HUES6 (cell line): ENCODE data around the gene FLNB.

Experiments
- H3K27ac ChIP-seq: 2 replicates; pipeline ENCODE4 v1.7.0; 2013; ENCODE audit warnings: low read depth, mild to moderate bottlenecking, low read length, inconsistent platforms
- H3K27me3 ChIP-seq: 2 replicates; pipeline ENCODE4 v1.6.1; 2013; ENCODE audit warnings: low read length; ENCODE audit not compliant: control insufficient read depth, insufficient read depth
- H3K36me3 ChIP-seq: 2 replicates; pipeline ENCODE4 v1.6.1; 2013; ENCODE audit warnings: low read length; ENCODE audit not compliant: control insufficient read depth, insufficient read depth
- H3K4me1 ChIP-seq: 2 replicates; pipeline ENCODE4 v1.6.1; 2013; ENCODE audit warnings: low read length; ENCODE audit not compliant: control insufficient read depth, insufficient read depth
- H3K4me3 ChIP-seq: 2 replicates; pipeline ENCODE4 v1.5.1; 2013; ENCODE audit warnings: low read depth, low read length
- H3K9ac ChIP-seq: one replicate; pipeline ENCODE4 v1.6.1; 2013; ENCODE audit warnings: mild to moderate bottlenecking, low read length
- H3K9me3 ChIP-seq: 2 replicates; pipeline ENCODE4 v1.6.1; 2013; ENCODE audit warnings: low read depth, low read length; ENCODE audit not compliant: control insufficient read depth, insufficient read depth

FLNB gene

DNA sequence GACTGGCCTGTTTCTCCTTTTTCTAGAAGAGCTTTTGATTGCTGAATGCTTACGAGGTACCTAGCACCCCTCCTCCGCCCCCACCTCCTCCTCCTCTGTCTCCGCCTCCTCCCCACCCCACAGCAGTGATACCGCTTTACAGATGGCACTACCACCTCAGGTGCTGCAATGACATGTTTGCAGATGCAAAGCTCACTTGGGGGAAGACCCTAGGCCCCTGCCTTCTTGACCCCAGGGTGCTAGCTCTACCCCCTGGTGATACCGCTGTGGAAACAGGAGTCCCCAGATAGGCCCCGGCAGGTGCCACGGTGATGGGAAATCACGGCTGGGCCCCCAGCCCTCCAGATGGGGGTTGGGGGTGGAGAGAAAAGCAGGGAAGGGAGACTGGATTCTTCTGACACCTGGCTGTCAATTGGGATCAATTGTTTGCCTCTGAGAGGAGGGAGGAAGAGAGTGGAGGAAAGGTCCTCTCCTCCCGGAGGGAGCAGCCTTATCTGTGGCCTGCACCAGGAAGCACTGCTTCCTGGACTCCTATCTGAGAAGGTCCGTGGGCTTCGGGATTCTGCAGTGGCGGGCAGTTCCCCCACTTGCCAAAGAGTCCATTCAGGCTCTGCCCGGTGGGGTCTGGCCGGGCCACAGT lies 164.9 kb downstream of the FLNB start:
- 0 out of 2 replicates have a peak overlapping the region, but pooled peaks have one; percentile 5 for H3K27ac ChIP-seq

DNA sequence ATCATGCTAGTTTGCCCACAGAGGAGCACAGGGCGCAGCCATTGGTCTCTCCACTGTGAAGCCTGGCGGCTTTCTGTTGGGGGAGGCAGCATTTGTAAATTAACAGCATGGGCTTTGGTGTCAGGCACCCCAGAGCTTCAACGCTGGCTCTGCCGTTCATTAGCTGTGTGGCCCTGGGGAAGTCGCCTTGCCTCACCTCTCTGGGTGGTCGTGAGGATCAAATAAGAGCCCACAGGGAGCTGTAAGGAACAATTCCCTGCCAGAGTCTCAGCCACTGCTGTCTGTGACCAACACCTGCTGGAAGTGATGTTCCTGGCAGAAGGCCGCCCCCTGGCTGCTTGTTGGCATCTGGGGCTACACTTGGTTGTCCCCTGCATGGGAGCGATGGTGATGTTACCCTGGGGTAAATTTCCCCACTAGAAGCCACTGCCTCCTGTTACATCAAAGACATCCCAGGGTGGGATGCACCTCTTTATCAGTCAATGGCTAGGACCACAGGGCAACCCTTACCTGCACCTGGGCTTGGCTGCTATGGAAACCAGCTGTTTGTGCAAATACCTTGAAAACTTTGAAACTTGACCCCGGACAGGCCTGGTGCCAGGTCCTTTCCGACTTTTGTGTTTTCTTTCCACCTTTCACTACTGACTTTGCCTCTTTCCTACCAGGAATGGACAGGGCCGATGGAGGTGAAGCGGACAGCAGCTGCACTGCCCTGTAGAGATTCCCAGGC lies 165.6 kb downstream of the FLNB start:
- H3K9me3 ChIP-seq: no peaks in the 10 kb centered on the region
- H3K27ac ChIP-seq: 0 out of 2 replicates have a peak overlapping the region, but pooled peaks have one; percentile 5
- H3K4me3 ChIP-seq: no peak overlapping the region
- H3K36me3 ChIP-seq: peaks cover 34% of the 10 kb centered on the region
- peaks cover 7% of the 10 kb centered on the region; the same call in 1 of the 2 replicates for H3K27me3 ChIP-seq
- H3K9ac ChIP-seq: no peak overlapping the region
- H3K4me1 ChIP-seq: peaks cover 32% of the 10 kb centered on the region

More for the DNA sequence above, 164.9 kb downstream of the FLNB start:
- Histone ChIP-seq H3K9me3 (no peaks in the 10 kb centered on the region), H3K9ac (no peak overlapping the region), H3K27me3 (peaks cover 2% of the 10 kb centered on the region; the same call in 1 of the 2 replicates), H3K4me1 (peaks cover 32% of the 10 kb centered on the region), H3K4me3 (no peak overlapping the region), H3K36me3 (peaks cover 41% of the 10 kb centered on the region)

DNA sequence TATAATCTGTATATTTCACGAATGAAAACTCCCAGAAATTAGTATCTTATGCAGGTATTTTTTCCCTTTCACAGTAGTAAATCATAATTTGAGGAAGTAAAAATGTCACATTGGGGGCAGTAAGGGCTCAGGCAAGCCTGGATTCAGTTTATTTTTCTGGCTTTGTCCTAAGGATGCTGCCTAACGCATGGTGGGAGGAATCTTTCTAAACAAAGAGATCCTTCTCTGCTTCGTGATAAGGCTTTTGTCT lies 166.9 kb downstream of the FLNB start:
- Histone ChIP-seq H3K9ac (no peak overlapping the region), H3K4me3 (no peak overlapping the region), H3K27ac (no peak overlapping the region)

DNA sequence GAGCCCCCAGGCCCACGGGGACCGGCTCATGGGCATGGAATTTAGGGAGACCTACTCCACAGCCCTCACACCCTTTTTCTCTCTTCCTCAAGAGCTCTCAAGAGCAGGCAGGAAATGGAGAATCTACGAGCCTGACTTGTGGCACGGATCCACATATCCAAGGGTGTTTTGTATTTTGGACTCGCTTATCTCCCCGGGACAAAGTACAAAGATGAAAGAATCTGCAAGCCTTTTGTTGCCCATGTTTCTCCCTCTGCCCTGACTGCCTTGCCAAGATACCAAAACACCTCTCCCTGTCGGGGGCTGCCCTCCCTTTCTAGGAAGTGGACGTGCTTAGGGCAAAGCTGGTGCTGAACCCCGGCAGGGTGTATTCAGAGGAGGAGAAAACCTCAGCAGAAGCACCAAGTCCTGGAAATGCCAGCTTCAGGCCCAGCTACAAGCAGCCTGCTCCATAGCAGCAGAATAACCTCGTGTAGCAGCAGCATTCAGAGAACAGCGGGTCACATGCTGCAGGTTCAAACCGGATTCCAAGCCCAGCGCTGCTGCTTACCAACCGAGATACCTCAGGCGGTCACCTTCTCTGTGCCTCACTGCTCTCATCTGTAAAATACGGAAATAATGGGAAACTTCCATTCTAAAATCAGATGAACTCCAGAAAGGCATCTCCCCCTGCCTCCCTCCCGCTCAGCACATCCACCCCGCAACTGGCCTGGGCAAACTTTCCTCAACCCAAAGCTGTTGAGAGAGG lies 167.4 kb downstream of the FLNB start:
- no peak overlapping the region for H3K27ac ChIP-seq
- peak overlapping the region; percentile 24 for H3K9ac ChIP-seq
- H3K27me3 ChIP-seq: peaks cover 7% of the 10 kb centered on the region; the same call in 1 of the 2 replicates
- H3K4me3 ChIP-seq: no peak overlapping the region
- no peaks in the 10 kb centered on the region for H3K9me3 ChIP-seq
- H3K4me1 ChIP-seq: peaks cover 32% of the 10 kb centered on the region
- peaks cover 16% of the 10 kb centered on the region for H3K36me3 ChIP-seq

More for the DNA sequence above, 166.9 kb downstream of the FLNB start:
- Histone ChIP-seq H3K4me1 (peaks cover 32% of the 10 kb centered on the region), H3K27me3 (peaks cover 7% of the 10 kb centered on the region; the same call in 1 of the 2 replicates), H3K36me3 (peaks cover 21% of the 10 kb centered on the region), H3K9me3 (no peaks in the 10 kb centered on the region)

DNA sequence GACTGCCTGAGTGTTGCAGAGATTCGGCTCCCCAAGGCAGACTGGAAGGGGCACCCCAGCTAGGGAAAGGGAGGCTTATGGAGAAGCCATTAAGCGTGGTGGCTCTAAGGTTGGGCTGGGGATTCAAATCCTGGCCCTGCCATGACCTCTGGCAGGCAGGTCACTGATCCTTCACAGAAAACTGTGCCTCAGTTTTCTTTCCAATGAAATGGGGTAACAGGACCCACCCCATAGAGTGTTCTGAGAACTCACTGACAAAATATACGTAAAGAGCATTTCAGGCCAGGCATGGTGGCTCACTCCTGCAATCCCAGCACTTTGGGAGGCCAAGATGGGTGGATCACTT lies 167.9 kb downstream of the FLNB start:
- no peak overlapping the region for H3K4me3 ChIP-seq
- peaks cover 32% of the 10 kb centered on the region for H3K4me1 ChIP-seq
- H3K36me3 ChIP-seq: peaks cover 11% of the 10 kb centered on the region
- no peak overlapping the region for H3K9ac ChIP-seq
- no peaks in the 10 kb centered on the region for H3K9me3 ChIP-seq
- no peak overlapping the region for H3K27ac ChIP-seq
- H3K27me3 ChIP-seq: peaks cover 7% of the 10 kb centered on the region; the same call in 1 of the 2 replicates

DNA sequence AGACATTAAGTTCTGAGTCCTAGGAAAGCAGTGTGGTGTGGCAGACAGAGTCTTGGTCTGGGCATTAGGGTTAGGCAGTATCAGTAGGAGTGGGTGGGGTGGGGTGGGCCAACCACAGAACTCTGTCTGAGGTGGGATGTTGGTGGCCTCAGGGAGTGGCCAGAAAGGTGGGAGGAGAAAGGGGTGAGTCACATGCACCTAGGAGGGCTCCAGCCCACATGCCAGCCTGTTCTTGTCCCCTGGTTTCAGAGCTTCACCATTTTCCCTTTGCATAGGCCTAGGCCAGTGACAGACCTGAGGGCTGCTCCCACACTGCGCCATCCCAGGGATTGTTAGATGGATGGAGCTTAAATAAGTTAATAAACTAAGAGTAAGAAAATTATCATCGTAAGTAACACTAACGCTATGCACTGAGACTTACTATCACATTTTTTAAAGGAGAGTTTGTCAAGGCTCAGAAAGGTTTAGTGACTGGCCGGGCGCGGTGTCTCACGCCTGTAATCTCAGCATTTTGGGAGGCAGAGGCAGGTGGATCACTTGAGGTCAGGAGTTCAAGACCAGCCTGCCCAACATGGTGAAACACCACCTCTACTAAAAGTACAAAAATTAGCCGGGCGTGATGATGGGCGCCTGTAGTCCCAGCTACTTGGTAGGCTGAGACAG lies 168.7 kb downstream of the FLNB start:
- H3K9ac ChIP-seq: no peak overlapping the region
- H3K4me3 ChIP-seq: no peak overlapping the region
- H3K27ac ChIP-seq: no peak overlapping the region
- peaks cover 4% of the 10 kb centered on the region for H3K36me3 ChIP-seq
- peaks cover 7% of the 10 kb centered on the region; the same call in 1 of the 2 replicates for H3K27me3 ChIP-seq
- H3K4me1 ChIP-seq: peaks cover 28% of the 10 kb centered on the region
- no peaks in the 10 kb centered on the region for H3K9me3 ChIP-seq

DNA sequence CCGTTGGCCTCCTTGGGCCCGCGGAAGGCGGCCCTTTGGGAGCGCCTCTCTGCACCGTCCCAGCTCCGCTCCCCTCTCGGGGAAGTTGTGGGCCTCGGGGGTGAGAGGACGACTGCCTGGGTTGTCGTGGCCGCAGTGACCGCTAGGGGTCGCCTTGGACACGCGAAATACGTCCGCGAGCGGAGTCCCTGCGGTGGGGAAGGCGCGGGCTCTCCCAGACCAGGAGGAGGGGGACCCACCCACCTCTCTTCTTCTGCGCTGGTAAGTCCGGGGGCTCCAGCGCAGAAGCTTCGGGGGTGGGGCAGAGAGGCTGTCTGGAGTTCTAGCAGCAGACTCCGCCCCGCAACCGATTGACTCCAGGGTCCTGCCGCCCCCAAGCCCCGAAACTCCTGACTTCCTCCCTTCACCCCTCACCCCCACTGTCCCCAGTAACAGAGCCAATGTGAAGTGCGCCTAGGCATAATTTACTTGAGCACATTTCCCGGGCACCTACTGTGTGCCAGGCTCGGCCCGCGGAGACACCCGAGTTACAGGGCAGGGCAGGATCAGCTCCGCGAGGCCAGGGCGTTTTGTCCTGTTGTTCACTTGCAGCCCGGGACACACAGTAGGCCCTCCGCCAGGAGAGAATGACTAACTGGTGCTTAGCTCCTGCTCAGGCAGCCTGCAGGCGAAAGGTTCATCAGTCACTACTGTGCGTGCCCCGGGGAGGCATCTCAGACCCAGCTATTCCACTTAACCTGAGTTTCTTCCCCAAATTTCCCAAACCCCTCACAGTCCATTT lies 169.7 kb downstream of the FLNB start:
- Histone ChIP-seq H3K9ac (no peak overlapping the region), H3K27ac (no peak overlapping the region), H3K9me3 (no peaks in the 10 kb centered on the region), H3K27me3 (peaks cover 7% of the 10 kb centered on the region; the same call in 1 of the 2 replicates), H3K4me1 (peaks cover 24% of the 10 kb centered on the region), H3K4me3 (peak overlapping the region; percentile 54), H3K36me3 (no peaks in the 10 kb centered on the region)

DNA sequence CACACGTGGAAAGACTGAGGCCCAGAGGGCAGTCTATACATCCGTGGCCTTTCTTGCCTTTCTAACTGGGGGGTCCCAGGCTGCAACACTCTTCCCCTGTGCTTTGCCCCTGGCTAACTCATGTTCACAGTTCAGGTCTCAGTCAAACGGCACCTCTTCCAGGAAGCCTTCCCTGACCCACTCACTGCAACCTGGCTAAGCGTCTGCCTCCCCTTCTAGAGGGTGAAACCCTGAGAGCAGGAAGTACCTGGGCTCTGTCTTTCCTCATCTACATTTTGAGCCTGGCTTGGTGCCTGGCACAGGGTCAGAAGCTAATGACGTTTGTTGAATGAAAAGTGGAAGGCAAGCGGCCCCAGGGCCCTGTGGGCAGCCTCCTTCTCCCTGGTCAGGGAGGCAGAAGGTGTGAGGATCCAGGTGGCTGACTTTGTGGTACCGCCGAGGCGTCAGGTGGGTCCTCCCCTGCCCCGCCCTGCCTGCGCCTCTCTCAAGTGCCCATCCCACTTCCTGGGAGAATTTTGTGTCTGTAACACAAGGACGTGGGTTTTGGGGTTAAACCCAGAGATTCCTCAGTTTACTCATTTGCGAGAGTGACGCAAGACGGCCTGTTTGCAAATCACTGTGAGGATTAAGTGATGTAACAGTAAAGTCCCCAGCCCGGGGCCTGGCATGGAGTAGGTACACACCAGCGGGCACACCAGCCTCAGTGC lies 170.5 kb downstream of the FLNB start:
- Histone ChIP-seq H3K9me3 (no peaks in the 10 kb centered on the region), H3K4me1 (peaks cover 17% of the 10 kb centered on the region), H3K4me3 (no peak overlapping the region)

DNA sequence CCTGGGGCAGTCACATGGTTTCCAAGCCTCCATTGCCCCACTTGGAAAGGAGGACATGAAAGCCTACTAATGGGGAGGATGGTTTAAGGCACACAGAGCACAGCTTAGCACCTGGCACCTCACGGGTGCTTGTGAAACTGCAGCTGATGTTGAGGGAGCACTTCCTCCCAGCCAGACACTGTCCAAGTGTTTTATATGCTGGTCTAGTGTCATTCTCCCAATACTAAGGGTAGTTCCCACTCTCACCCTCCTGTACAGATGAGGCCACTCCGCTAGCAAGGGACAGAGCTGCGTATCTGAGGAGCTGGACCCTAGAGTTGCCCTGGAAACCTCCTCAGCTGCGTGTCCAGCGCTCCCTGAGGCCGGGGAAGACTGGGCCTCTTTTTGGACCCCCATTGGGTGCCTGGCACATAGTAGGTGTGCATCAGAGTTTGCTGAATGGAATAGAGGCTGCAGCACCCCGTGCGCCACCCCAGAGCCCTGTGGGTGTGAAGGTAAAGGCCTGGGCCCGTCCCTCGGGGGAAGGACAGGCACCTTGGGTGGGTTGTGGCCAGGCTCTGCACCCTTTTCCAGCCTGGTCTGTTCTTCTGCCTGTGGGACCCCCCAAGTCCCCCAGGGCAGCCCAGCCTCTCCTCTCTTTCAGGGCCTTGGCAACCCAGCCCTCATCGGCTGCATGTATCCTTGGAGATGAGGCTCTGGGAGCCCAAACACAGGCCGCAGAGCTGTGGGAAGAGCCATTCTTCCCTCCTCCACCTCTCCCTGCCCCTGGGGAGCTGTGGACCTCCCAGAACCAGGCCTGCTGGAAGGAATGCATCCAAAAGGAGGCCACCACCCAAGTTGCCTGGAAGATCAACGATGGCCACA lies 171.2 kb downstream of the FLNB start:
- Histone ChIP-seq H3K4me1 (peaks cover 10% of the 10 kb centered on the region), H3K9ac (no peak overlapping the region), H3K27ac (no peak overlapping the region), H3K27me3 (peaks cover 7% of the 10 kb centered on the region; the same call in 1 of the 2 replicates), H3K36me3 (no peaks in the 10 kb centered on the region), H3K4me3 (no peak overlapping the region), H3K9me3 (no peaks in the 10 kb centered on the region)

More for the DNA sequence above, 170.5 kb downstream of the FLNB start:
- H3K36me3 ChIP-seq: no peaks in the 10 kb centered on the region
- H3K27ac ChIP-seq: no peak overlapping the region
- H3K27me3 ChIP-seq: peaks cover 7% of the 10 kb centered on the region; the same call in 1 of the 2 replicates
- H3K9ac ChIP-seq: no peak overlapping the region
